HG03565 (cell line): Measurements from ENCODE around the gene TMPRSS13.
"Not testable (repeated sequence)": the region's sequence is repeated elsewhere in the genome, so short reads cannot be mapped to it uniquely, and the experiment has no call there.

Source experiments
- ATAC-seq: cut with Tn5 transposase; IDR thresholded peaks from one replicate; pipeline ENCODE4 v1.9.1; 2021; ENCODE audit warnings: mild to moderate bottlenecking, moderate library complexity; ENCODE audit not compliant: unreplicated experiment

The TMPRSS13 gene

DNA sequence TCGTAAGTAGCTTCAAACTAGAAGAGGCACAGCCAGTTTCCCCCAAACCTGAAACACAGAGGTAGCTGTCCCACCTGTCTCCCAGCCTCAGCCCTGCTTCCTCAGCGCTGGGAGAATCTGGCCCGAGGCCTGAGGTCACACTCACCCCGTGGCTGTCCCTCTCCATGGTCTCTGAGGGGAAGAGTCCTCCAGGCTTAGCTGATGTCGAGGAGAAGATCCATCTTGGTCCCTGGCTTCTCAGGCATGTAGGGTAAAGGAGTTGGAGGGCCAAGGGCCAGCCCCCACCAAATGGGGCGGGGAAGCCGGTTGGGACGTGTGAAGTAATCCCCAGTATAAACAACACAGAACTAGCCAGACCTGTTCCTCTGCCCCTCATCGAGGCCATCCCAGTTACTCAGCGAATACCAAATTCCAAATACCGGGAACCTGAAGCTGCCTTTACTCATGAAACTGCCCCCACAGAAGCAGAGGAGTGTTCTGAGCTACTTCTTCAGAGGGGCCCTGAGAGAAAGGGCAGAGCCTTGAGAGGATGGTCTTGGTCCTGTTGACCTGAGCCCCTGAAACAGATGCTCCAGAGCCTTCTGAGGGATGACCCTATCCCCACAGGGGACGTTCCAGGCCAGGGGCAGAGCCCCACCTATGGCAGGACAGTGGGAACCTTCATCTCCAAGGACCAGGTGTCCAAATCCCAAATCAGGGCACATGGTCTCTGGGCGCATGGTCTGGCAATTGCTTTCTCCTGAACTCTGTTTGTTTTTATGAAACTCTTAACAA lies at the start of gene TMPRSS13:
Gene TMPRSS13, minus strand, starts transcription at position 261 of the 774 bp plus-strand sequence. Its CDS starts 95 bp downstream, at position 166.
- ATAC-seq = no peak

DNA sequence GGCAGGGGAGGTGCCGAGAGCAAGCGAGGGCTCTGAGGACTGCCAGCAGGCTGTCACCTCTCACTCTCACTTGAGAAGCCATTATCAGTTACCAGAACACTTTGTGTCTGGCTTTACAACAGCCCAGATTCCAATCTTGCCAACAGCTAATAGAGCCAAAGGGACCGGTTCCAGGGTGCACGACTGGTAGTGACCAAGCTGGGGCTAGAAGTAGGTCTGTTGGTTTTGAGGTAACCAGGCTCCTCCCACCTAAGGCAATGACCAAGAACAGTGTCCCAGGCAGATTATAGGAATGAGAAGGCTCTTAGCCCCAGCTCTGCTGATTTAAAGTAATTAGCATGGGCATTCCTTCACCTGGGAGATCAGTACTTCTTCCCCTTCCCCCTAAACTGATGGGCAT lies 49.8 kb upstream of the TMPRSS13 start:
- ATAC-seq = no peak

DNA sequence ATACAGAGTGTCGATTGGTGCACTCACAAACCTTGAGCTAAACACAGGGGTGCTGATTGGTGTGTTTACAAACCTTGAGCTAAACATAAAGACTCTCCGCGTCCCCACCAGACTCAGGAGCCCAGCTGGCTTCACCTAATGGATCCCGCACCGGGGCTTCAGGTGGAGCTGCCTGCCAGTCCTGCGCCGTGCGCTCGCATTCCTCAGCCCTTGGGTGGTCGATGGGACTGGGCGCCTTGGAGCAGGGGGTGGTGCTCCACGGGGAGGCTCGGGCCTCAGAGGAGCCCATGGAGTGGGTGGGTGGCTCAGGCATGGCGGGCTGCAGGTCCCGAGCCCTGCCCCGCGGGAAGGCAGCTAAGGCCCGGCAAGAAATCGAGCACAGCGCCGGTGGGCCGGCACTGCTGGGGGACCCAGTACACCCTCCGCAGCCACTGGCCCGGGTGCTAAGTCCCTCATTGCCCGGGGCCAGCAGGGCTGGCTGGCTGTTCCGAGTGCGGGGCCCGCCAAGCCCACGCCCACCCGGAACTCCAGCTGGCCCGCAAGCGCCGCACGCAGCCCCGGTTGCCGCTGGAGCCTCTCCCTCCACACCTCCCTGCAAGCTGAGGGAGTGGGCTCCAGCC lies 49.2 kb upstream of the TMPRSS13 start:
- ATAC-seq = not testable (repeated sequence)

DNA sequence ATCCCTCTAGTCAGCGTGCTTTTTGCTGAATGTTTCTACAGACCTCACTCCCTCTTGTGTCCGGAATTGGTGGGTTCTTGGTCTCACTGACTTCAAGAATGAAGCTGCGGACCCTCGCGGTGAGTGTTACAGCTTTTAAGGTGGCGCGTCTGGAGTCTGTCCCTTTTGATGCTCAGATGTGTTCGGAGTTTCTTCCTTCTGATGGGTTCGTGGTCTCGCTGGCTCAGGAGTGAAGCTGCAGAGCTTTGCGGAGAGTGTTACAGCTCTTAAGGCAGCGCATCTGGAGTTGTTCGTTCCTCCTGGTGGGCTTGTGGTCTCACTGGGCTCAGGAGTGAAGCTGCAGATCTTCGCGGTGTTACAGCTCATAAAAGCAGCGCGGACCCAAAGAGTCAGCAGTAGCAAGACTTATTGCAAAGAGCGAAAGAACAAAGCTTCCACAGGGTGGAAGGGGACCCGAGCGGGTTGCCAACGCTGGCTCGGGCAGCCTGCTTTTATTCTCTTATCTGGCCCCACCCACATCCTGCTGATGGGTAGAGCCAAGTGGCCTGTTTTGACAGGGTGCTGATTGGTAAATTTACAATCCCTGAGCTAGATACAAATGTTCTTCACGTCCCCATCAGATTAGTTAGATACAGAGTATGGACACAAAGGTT lies 48.5 kb upstream of the TMPRSS13 start:
- ATAC-seq = not testable (repeated sequence)

DNA sequence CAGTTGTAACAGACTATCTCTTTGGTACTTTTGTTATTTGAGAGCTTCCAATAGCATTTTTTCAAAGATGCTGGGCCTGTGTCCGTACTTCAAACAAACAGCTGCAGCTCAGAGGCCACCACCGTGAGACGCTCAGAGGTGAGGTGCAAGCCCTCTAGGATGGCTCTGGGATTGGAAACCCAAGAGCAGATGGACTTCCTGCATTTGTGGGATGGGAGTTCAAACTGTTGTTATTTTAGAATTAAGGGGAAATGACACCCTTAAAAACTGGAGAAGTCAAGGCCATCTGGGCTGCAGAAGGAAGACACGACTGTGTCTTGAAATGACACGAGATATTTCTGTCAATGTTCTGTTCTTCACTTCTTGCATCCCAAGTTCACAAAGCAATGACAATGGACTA lies 47.8 kb upstream of the TMPRSS13 start:
- no peak for ATAC-seq

DNA sequence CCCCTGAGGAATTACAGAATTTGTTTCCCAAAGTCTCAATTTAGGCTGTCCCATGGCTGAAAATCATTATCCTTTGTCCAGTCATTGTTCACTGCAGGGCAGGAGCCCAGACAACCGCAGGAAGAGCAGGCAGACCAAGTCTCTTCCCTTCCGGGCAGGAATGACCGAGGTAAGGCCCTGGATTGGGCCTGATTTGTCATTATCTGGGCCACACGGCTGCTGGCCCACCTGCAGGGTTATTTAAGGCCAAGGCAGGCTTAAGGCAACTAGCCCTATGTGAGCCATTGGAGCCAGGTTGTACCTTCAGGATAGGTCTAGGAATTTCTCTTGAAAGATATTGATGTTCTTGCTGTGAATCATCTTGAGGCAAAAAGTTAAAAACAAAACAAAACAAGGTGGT lies 47.2 kb upstream of the TMPRSS13 start:
- no peak for ATAC-seq

DNA sequence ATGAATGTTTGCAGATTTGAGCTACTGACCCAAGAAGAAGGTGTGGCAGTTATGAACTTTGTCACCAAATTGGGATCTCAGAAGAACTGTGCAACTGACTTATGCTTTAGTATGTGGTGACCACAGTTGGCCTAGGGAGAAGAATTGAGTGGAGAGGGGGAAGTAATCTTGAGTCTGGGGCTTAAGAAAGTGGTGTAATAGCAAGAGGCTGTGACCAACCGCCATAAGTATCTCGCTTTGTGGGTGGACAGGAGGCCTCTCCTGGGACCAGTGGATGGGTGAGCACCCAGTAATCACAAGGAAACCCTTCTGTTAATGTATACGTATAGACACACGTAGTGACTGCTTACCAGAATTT lies 44.3 kb upstream of the TMPRSS13 start:
- no peak for ATAC-seq

DNA sequence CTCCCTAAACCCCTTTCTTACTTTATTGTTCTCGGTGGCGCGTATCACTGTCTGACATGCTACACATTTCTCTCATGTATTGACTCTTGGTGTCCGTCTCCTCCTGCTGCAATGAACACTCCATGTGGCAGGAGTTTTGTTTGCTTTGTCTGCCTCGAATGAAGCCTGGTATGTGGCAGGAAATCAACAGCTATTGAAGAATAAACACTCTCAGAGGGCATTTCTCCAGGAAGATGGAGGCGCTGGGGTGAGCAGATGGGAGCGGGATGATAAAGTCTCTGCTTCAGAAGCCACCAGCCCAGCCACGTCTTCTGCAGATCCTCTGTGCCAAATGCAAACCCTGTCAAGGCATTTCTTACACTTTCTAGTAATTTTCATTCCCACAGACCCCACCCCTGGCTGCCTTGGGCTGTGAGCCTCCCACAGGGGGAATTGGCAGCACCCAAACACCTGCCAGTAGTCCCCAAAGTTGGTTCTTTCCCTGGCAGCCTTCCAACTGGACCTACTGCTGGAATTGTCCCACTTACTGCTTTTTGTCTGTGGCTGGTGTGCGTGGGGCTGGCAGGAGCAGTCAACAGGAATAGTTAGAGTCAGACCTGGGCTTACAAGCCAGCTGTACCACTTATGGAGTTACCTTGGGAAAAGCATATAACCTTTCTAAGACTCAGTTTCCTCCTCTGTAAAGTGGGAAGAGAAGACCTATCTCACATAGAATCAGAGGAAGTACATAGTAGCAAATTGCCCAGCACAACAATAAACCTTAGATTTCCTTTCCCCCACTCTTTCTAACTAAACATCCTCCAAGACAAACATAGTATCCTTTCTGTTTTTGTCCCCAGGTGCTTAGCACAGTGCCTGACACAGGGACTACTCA lies 43.7 kb upstream of the TMPRSS13 start:
- ATAC-seq = no peak

DNA sequence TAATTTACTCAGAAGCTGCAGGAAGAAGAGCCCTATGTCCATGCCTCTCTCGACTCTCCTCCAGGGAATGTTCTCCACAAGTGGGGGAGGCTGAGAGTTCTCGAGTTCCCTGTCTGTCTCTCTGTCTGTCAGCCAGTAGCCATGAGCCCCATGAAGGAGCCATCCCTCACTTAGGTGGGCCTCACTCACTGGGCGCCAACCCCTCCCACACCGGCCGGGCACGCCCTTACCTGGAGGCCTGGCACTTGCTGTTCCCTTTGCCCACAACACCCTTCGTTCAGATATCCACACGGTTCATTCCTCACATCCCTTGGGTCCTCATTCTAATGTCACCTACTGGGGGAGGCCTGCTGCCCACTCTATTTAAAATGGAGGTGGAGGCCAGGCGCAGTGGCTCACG lies 42.8 kb upstream of the TMPRSS13 start:
- ATAC-seq = no peak

DNA sequence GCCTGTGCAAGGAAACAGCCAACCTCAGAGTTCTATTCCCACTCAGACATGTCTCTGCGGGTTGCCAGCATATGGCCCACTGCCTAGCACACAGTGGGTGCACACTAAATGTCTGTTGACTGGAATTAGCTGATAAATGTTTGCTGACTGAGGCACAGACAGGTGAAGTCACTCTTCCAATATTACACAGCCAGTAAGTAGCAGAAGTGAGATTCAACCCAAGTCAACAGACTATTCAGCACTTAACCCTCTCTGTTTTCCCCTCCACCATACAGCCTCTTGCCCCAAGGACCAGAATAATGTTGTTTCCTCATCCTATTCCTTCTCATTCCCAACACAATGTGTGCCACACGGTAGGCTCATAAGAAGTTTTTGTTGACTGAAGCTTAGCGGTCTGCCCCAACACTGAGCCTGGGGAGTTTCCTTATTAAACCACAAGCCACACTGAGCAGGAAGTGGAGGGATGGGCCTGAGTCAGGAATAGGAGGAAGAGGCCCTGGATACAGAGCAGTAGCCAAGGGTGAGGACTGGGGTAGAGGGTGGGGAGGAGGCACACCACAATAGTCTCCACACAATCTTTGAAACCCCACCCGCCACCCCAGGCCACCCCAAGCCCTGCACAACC lies 41.3 kb upstream of the TMPRSS13 start:
- no peak for ATAC-seq

DNA sequence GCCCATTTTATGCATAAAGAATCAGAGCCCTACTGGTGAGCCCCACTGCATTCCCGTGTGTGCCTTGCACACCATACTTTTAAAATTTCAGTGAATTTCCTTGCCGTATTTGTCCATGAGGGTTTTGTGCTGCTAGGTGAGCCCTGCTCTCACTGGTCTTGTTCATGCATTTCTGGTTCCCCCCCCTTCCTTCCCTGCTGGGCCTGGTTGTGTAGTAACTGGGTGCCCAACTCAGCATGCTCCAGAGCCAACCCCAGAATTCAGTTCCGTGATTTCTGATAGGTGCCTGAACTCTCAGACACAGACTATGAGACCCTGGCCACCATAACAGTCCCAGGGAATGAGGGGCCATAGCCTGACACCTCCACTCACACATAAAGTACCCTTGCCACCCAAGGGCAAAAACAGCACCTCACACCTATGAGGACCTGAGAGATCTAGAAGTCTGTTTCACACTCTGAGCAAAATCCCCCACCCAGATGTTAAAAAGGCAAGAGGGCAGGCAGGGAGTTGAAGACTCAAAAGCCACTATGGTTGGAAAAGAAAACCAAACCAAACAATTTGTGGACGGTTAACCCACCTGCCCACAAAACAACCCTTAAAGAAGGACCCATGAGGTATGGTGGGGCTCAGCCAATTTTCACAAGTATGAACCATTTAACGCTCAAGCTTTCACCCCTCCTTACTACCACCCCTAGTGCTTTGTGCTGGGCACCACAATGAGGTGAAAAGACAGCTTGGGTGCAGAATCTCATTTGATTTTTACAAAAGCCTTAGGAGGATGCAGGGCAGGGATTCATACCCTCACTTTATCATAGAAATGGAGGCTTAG lies 40.2 kb upstream of the TMPRSS13 start:
- no peak for ATAC-seq

DNA sequence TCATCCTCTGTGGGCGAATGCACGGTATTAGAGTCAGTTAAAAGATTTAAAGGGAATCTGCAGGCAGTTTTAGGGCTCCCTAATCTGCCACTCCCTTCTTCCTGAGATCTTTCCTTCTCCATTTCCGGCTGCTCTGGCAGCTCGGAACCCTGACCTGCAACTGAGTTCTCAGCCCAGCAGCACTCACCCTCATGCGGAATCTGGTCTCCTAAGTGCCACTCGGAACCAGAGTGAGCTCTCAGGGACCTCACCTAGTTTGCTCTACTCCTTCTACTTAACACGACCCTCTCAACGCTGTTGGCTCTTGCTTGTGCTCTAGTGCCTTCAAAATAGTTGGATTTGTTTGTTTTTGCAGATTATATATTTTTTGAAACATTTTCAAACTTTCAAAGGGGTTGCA lies 37.7 kb upstream of the TMPRSS13 start:
- no peak for ATAC-seq

DNA sequence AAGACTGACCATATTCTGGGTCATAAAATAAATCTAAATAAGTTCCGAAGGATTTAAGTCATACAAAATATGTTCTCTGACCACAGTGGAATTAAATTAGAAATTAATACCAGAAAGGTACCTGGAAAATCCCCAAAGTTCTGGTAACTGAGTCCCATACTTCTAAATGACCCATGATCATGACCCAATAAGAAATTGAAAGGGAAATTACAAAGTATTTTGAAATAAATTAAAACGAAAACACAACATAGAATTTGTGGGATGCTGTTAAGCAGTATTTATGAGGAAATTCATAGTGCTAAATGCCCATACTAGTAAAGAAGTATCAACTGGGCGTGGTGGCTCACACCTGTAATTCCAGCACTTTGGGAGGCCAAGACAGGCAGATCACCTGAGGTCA lies 33.6 kb upstream of the TMPRSS13 start:
- no peak for ATAC-seq

DNA sequence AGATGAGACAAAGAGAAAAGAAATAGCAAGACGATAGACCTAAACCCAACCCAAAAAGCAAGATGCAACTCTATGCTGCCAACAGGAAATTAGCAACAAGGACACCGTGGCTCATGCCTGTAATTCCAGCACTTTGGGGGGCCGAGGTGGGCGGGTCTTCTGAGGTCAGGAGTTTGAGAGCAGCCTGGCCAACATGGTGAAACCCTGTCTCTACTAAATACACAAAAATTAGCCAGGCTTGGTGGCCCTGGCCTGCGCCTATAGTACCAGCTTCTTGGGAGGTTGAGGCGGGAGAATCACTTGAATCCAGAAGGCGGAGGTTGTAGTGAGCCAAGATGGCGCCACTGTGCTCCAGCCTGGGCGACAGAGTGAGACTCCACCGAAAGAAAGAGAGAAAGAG lies 32.7 kb upstream of the TMPRSS13 start:
- ATAC-seq = no peak

DNA sequence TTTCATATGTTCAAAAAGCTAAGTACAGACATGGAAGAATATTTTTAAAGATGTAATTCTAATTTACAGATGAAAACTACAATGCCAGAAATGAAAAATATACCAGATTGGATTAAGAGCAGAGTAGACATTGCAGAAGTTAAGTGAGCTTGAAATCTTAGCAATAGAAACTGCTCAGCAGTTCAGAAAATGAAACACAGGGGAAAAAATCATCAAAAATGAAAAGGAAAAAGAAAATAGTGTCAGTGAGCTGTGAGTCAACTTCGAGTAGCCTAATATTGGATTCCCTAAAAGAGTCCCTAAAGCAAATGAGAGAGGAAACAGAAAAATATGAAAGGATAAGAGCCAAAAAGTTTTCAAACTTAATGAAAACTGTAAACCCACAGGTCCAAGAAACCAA lies 31.2 kb upstream of the TMPRSS13 start:
- ATAC-seq = no peak

DNA sequence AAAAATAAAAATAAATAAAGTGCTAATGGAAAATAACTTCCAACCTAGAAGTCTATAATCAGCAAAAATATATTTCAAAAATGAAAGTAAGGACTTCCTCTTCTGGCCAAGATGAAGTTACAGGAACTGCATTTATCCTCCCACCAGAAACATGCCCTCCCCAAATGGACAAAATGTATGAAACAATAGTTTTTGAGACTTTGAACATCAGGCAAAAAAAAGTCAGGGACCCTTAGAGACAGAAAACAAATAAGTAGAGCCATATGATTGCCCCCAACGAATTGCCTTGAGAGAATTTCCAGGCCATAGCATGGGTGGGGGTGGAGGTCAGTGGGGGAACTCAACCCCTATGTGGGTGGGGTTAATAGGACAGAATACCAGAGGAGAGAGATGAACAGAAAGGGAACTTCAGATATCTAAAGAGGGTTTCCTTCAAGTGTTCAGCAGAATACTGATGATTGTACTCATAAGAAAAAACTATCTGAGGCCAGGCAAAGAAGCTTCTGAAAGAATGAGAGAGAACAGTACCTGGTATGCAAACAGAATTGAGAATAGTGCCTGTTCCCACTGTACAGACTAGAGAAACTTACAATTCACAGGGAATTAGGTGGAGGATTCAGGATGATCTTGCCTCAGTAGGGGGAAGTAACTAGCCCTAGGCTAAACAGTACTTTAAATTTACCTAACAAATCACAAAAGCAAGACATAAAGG lies 30.4 kb upstream of the TMPRSS13 start:
- ATAC-seq = no peak

DNA sequence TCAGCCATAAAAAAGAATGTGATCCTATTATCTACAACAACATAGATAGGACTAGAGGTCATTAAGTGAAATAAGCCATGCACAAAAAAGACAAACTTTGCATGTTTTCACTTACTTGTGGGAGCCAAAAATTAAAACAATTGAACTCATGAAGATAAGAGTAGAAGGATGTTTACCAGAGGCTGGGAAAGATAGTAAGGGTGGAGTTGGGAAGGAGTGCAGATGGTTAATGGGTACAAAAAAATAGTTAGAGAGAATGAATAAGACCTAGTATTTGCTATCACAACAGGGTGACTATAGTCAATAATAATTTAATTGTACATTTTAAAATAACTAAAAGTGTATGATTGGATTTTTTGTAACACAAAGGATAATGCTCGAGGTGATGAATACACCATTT lies 29.7 kb upstream of the TMPRSS13 start:
- ATAC-seq = no peak

DNA sequence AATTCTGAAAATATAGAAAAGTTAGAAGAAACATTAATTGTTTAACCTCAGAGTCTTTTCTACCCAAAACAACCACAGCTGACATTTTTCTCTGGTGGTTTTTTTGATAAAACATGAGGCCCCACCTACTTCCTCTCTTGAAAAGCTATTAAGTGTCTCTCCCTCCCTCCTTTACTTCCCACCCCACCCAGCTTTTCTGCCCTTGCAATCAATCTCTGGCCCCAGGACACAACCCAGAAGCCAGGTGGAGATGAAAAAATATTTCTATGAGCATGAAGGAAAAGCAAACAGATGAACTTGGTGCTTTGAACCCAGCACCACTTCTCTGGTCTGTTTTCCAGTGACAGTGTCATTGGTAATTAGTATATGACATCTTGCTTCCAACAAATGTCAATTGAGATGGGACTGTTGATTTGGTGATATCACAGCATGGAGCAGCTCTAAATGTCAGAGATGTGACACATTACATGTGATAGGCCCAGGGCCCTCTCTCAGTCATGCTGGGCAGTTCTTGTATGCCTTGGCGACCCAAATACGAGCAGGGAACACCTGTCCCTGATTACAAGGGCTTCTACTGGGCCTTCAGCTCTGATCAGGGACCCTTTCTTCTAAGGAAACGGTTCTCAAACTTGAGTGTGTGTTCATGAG lies 23.9 kb upstream of the TMPRSS13 start:
- ATAC-seq = no peak
